ENCODE data around the gene IL1F10.

- TF ChIP-seq CTCF (IDR thresholded peaks at IDR 0.05), result no peak
- TF ChIP-seq EP300 (IDR thresholded peaks at IDR 0.05), result no peak
- no peak for TF ChIP-seq POLR2A (IDR thresholded peaks at IDR 0.05)
These were observed 13.9 kb downstream of the IL1F10 start for GRCh38 chr2:113081488-113082210.

Measured in suprapubic skin (tissue), 3 donors.